Sciatic nerve (tissue), 2 donors: ENCODE data around the gene POLR3H. TPM values are rescaled to one million over a fixed set of nuclear protein-coding genes. Genes with fewer than 3 reads are reported as not detected.

Experiments used
- ATAC-seq: fragments of 200-7000 bp; cut with Tn5 transposase; one replicate; pipeline ENCODE4 v1.9.1; 2020; ENCODE audit warnings: mild to moderate bottlenecking, moderate library complexity
- DNase-seq: peaks from one replicate; pipeline ENCODE4 v3.0.0-alpha.2; 2020; ENCODE audit warnings: low spot score
- intact Hi-C: fragments of 100-400 bp; cut with DNase I; formaldehyde crosslinking; loops from one replicate; pipeline ENCODE4 v1.14.2; 2022
- total RNA-seq: library from RNA; stranded (reverse); fragmentation: NEBNext Ultra II Directional; extraction: Animal tissue kit (Norgen Biotek cat#: 25700); gene quantifications from one replicate; pipeline ENCODE4 v1.2.1, GENCODE V29; 2021
- donor health status: DM: no; HTN: no; CAD: no.
- donor health status: DM: no; HTN: no; CAD: no.

The POLR3H gene
- total RNA-seq, 1 donor from 2014 or later = 26.6 TPM

DNA sequence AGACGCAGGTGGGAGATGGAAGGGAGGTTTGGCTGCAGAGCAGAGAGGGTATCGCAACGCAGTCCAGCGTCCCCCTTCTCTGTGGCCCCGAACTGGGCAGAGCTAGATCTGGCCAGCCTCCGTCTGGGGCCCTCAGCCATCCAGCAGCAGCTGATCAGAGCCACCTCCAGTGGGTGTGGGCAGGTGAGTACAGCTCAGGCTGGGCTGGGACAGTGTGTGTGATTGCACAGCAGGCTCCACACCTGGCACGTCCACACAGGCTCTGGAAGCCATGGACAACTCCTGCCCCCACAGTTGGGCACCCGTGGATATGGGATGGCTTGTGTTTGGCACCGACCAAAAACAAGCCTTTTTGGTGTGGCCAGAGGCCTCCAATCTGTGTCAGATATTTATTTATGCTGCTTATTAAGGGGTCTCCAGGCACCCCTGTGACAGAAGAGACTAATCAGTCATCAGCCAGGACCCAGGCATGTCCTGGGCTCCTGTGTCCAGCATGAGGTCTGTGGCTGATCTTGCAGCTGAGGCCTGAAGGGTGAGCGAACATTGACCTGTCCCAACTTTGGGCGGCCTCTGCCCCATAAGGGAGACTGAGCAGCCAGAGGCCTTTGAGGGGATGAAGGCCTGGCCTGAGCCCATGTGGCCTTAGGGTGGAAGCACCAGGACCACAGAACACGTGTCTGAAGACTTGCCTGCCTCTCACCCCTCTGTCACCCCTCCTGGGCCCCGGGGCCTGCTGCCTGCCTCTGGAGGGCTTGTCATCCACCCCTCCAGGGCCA is 18.6 kb downstream of the POLR3H start:
- intact Hi-C loops = no loop called here
- no peak for ATAC-seq
- DNase-seq = no peak

DNA sequence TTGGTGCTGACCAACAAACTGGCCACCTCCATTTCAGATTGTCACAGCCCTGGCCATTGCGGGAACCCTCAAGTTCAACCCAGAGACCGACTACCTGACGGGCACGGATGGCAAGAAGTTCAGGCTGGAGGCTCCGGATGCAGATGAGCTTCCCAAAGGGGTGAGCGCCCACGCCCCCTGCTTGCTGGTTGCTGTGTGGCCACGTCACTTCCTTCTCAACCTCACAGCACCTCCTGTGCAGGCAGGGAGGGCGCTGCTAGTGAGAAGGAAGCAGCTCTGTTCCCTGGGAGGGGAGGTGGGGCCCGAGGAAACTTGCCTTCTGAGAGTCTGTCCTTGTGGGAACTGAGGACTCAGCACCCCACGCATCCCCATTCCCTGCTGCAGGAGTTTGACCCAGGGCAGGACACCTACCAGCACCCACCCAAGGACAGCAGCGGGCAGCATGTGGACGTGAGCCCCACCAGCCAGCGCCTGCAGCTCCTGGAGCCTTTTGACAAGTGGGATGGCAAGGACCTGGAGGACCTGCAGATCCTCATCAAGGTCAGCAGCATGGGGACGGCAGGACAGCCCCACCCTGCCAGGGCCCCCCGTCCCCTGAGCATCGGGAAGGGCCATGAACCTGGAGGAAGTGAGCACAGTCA is 19.3 kb downstream of the POLR3H start:
- ATAC-seq (peak; percentile 53), DNase-seq (no peak)
- intact Hi-C loops = no loop called here

DNA sequence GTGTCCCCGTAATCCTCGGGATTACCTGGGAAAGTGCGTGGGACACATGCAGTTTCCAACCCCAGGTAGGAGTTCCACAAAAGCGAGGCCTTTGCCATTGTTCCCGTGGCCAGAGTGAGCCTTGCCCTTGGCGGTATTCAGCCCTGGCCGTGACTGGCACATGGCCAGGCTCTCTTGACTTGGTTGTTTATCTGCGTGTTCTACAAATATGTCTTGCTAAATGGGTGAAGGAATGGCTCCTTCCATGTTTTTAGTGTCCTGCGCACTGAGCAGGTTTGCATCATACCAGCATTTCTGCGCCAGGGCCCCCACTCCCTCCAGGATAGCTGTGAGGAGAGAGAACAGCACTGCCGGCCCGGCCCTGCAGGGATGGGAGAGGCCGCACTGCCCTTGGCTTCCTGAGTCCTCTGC is 20.0 kb downstream of the POLR3H start:
- DNase-seq = peak; percentile 82
- ATAC-seq = peak; percentile 71
- intact Hi-C loops = no loop called here

- intact Hi-C loops = no loop called here
- DNase-seq (no peak), ATAC-seq (peak; percentile 58)
Observed at GRCh38 chr22:41523464-41524221, 20.6 kb downstream of the POLR3H start.

GRCh38 chr22:41522813-41523212 is 21.5 kb downstream of the POLR3H start:
- ATAC-seq = no peak
- no peak for DNase-seq
- intact Hi-C loops = no loop called here

- ATAC-seq (no peak), DNase-seq (no peak)
- intact Hi-C loops = no loop called here
Observed at GRCh38 chr22:41521126-41521525, 23.1 kb downstream of the POLR3H start.

- intact Hi-C loops = loop anchor here (5.0 kb wide), 1 partner anchor 116 kb away; no protein-coding TSS in a partner anchor
- no peak for ATAC-seq
- no peak for DNase-seq
Observed at GRCh38 chr22:41518048-41518347, 26.3 kb downstream of the POLR3H start.

DNA sequence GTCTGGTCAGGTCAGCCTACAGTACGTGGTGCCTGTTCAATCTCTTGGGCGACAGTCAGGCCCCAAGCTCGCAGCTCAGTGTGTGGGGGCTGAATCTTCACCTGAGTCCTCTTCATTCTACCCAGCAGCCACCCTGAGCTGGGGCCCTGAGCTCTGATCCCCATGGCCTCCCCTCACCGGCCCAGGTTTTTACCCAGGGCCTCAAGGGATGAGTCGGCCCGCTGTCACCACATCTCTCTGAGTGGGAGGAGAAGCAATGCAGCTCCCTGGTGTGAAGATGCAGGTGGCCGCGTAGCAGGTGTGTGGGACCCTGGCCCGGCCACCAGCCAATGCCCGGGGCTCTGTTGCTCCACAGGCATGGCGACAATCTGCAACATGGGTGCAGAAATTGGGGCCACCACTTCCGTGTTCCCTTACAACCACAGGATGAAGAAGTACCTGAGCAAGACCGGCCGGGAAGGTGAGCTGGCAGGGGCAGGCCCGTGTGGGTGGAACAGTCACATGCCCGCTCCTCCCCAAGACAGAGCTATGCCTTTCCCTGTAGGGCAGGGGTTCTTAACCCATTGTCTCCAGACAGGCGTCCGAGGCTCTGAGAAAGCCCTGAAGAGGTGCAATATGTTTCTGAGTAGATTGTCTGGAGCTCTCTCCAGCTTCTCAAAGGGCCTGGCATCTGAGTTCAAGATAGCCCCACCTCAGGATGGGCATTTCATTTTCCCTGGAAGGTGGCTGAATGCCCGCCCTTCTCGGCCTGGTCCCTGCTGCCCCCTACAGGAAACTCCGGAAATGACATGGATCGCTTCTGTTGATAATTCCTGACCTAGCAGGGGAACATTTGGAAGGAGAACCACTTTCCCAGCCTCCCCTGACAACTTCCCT is 26.9 kb downstream of the POLR3H start:
- intact Hi-C loops = loop anchor here (5.0 kb wide), 1 partner anchor 115 kb away; no protein-coding TSS in a partner anchor
- ATAC-seq = peak; percentile 59
- peak; percentile 90 for DNase-seq

DNA sequence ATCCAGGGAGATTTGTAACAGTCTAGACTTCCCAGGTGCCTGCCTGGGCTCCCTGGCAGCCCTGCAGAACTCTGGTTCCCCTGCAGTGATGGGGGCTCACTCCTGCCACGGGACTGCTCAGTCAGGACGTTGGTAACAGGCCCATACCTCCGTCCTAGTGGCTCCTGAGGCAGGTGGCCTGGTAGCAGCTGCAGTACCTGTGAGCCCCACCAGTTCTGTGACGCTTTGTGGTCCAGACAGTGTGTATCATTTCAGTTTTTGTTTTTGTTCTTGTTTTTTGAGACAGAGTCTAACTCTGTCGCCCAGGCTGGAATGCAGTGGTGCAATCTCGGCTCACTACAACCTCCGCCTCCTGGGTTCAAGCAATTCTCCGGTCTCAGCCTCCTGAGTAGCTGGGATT is 27.8 kb downstream of the POLR3H start:
- DNase-seq (no peak), ATAC-seq (no peak)
- intact Hi-C loops = loop anchor here (5.0 kb wide), 1 partner anchor 114 kb away; no protein-coding TSS in a partner anchor

DNA sequence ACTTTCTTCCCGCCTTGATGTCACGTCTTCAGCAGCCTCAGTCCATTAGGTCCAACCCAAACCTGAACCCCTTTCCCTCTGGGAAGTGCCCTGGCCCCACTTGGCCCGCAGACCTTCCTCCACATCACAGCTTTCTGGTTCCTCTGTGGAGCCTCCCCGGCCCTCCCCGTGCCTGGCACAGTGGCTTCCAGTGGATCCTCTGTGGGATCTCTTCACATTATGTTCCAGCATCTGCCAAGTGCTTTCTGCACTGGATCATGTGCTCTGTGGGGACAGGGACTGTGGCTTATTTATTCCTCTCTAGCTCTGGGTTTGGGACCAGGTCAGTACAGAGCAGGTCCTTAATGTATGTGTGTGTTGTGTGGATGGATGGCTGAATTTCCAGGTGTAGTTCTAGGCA is 30.9 kb downstream of the POLR3H start:
- intact Hi-C loops = no loop called here
- ATAC-seq = peak; percentile 19
- no peak for DNase-seq

DNA sequence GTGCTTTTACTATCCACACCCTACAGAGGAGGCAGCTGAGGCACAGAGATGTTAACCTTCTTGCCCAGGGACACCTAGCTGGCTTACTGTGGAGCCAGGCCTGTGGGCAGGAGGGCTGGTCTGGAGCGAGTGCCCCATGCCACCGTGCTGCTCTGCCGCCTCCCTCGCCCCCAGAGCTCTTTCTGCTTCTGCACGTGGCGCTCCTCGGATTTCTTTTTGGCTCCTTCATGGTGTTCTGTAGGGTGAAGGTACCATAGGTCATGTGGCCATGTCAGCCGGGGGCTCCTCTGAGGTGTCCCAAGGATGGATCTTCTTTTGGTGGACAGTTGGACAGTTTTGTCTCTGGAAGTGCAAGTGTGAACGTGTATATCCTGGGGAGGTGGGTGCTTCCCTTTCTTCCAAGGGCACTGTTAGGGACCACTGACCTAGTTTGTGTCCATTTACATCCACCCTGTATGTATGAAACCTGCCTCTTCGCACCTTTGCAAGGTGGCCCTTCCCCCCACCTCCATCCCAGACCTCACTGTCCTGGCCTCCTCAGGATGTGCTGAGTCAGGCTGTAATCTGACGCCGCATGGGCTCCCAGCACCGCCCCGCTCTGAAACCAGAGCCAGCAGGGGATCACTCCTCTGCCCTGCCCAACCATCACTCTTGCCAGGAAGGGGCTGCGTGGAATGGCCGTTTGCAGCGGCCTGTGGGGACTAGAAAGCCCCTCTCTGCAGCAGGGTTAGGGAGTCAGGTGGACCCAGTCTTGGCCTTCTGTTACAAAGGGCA is 31.7 kb downstream of the POLR3H start:
- ATAC-seq (peak; percentile 65), DNase-seq (no peak)
- intact Hi-C loops = no loop called here

DNA sequence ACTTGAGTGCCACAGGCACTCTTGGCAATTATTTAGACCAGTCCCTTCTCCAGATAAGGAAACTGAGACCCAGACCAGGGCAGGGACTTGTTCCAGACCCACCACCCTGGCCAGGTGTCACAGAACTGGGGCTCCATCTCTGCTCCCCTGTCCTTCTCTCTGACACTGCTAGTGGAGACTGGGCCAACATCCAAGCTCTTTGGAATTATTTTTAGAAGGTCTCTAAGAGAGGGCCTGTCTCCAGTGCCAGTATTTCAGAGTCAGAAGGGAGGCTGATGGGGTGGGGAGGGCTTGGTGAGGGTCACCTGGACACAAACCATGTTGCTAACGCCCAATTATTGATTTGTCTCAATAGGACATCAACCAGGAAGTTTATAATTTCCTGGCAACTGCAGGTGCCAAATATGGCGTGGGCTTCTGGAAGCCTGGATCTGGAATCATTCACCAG is 32.7 kb downstream of the POLR3H start:
- intact Hi-C loops = no loop called here
- DNase-seq = no peak
- ATAC-seq = no peak

DNA sequence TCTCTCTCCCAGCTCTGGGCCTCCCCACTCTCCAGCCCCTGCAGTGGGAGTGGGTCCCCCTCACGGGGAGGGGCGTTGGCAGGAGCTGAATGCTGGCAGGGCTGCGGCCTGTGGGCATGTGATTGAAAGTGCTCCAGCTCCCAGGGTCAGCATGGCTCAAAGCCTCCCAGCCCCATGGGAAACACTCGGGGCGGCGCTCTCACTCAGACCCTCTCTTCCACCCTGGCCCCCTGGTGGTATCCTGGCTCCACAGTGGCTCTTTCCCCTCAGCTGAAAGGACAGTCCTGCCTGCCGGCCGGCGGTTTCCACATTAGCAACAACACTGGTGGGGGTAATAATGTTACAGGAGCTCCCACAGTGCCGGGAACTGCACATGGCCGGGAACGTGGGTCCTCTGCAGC is 35.5 kb downstream of the POLR3H start:
- intact Hi-C loops = no loop called here
- peak; percentile 82 for DNase-seq
- peak; percentile 64 for ATAC-seq

- DNase-seq (no peak), ATAC-seq (no peak)
- intact Hi-C loops = no loop called here
Observed at GRCh38 chr22:41507330-41508063, 36.8 kb downstream of the POLR3H start.

- intact Hi-C loops = no loop called here
- DNase-seq (no peak), ATAC-seq (no peak)
Observed at GRCh38 chr22:41505511-41506220, 38.6 kb downstream of the POLR3H start.

- DNase-seq = no peak
- no peak for ATAC-seq
- intact Hi-C loops = no loop called here
Observed at GRCh38 chr22:41504816-41505215, 39.5 kb downstream of the POLR3H start.

DNA sequence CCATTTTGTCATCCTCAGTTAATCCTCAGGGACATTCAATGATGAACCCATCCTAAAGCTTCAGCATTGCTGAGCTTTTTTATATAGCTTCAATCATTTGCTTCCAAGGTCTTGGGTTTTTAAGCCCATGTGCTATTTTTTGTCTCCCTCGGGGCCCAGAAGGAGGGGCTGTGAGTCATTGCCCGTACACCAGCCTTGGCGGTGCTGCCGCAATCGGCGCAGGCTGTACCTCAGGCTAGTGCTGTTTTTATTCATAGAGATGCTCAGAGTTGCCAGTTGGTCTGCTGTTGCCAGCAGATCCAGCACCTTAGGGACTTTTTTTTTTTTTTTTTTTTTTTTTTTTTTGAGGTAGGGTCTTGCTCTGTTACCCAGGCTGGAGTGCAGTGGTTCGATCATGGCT is 39.9 kb downstream of the POLR3H start:
- no peak for DNase-seq
- peak; percentile 51 for ATAC-seq
- intact Hi-C loops = no loop called here
